H1 (cell line): ENCODE results near the gene TFCP2L1. TPM values are rescaled to one million over a fixed set of nuclear protein-coding genes. Genes with fewer than 3 reads are reported as not detected.

Experiments used
- CTCF ChIA-PET: fragments of 300-600 bp; sonication (Branson Sonifier 250); formaldehyde crosslinking; loops from one replicate; lab custom pipeline; 2021; ENCODE audit not compliant: partially characterized antibody; lab: Charles Lee
- POLR2A ChIA-PET: fragments of 300-600 bp; sonication (Branson Sonifier 250); formaldehyde crosslinking; loops from one replicate; lab custom pipeline; 2021; ENCODE audit warnings: inconsistent platforms; ENCODE audit not compliant: partially characterized antibody; lab: Charles Lee
- DNase-seq, 2 experiments: peaks; one replicate each; pipeline versions ENCODE4 v3.0.0 to v3.0.0-alpha.2; 2010 to 2022; ENCODE audit warnings: low spot score in 2 of 2, low read depth in 1 of 2, mixed read lengths in 1 of 2
- FAIRE-seq: peaks from 2 replicates; lab custom pipeline; 2011; peaks lifted over from hg19 to GRCh38; lab: Jason Lieb, UNC
- H2AFZ ChIP-seq: 2 replicates; pipeline ENCODE4 v1.8.1; 2012; ENCODE audit warnings: low read length, inconsistent platforms
- H2AK5ac ChIP-seq: 2 replicates; pipeline ENCODE4 v1.6.1; 2013; ENCODE audit warnings: low read depth, low read length
- H2BK120ac ChIP-seq: replicated peaks from 2 replicates; pipeline ENCODE3; 2013; ENCODE audit warnings: low read depth, low read length, inconsistent platforms
- H2BK12ac ChIP-seq: 2 replicates; pipeline ENCODE4 v1.6.1; 2013; ENCODE audit warnings: low read depth, low read length
- H2BK15ac ChIP-seq: 2 replicates; pipeline ENCODE4 v1.6.1; 2013; ENCODE audit warnings: low read length
- H2BK20ac ChIP-seq: 2 replicates; pipeline ENCODE4 v1.6.1; 2013; ENCODE audit warnings: low read length
- H2BK5ac ChIP-seq: 2 replicates; pipeline ENCODE4 v1.6.1; 2013; ENCODE audit warnings: low read depth, low read length
- H3K14ac ChIP-seq: 2 replicates; pipeline ENCODE4 v1.6.1; 2013; ENCODE audit warnings: inconsistent platforms; ENCODE audit not compliant: insufficient read length
- H3K18ac ChIP-seq: 2 replicates; pipeline ENCODE4 v1.6.1; 2013; ENCODE audit warnings: low read length; ENCODE audit errors: extremely low read depth
- H3K23ac ChIP-seq: 2 replicates; pipeline ENCODE4 v1.6.1; 2013; ENCODE audit warnings: inconsistent platforms; ENCODE audit not compliant: insufficient read length
- H3K23me2 ChIP-seq: 2 replicates; pipeline ENCODE4 v1.6.1; 2013; ENCODE audit warnings: low read depth, low read length
- H3K27ac ChIP-seq: 2 replicates; pipeline ENCODE4 v1.6.1; 2011; ENCODE audit warnings: low read depth, low read length, inconsistent platforms
- H3K27me3 ChIP-seq, 4 experiments: replicated peaks in 1 of 4; 1 replicate in 1 of 4; 2 replicates in 3 of 4; pipeline versions ENCODE4 v1.6.1 to v1.8.1; 2011 to 2013; ENCODE audit warnings: low read length in 3 of 4, mild to moderate bottlenecking in 3 of 4, inconsistent platforms in 2 of 4, mixed read lengths in 2 of 4, moderate library complexity in 1 of 4; ENCODE audit not compliant: control insufficient read depth in 3 of 4, insufficient read depth in 3 of 4; ENCODE audit errors: extremely low read depth in 1 of 4
- H3K36me3 ChIP-seq, 4 experiments: 2 replicates each; pipeline versions ENCODE4 v1.6.1 to v1.8.1; 2011 to 2013; ENCODE audit warnings: mild to moderate bottlenecking in 4 of 4, low read length in 3 of 4, moderate library complexity in 2 of 4, control low read depth in 1 of 4, inconsistent platforms in 1 of 4; ENCODE audit not compliant: insufficient read depth in 4 of 4, control insufficient read depth in 2 of 4
- H3K4ac ChIP-seq: replicated peaks from 2 replicates; pipeline ENCODE3; 2013; ENCODE audit warnings: low read length, low read depth, mixed read lengths, inconsistent platforms; ENCODE audit not compliant: insufficient read length
- H3K4me1 ChIP-seq, 4 experiments: replicated peaks in 1 of 4; 1 replicate in 1 of 4; 2 replicates in 3 of 4; pipeline versions ENCODE4 v1.6.1 to v1.8.1; 2011 to 2013; ENCODE audit warnings: low read length in 3 of 4, inconsistent platforms in 2 of 4, mixed read lengths in 1 of 4; ENCODE audit not compliant: insufficient read depth in 4 of 4, control insufficient read depth in 3 of 4
- H3K4me2 ChIP-seq, 2 experiments: 2 replicates each; pipeline versions ENCODE4 v1.6.1 to v1.8.1; 2011 to 2013; ENCODE audit warnings: low read depth in 2 of 2, low read length in 2 of 2, control low read depth in 1 of 2, inconsistent platforms in 1 of 2, mild to moderate bottlenecking in 1 of 2; ENCODE audit not compliant: insufficient read depth in 1 of 2
- H3K4me3 ChIP-seq, 4 experiments: fragments of 200-600, 300-600 bp in 1 of 4; sonication (generic), shearing (Covaris generic), sonication (Bioruptor Twin) in 1 of 4; 2 replicates each; pipeline versions ENCODE4 v1.5.1 to v1.8.1; 2011 to 2016; ENCODE audit warnings: low read length in 4 of 4, low read depth in 3 of 4, control low read depth in 2 of 4, inconsistent platforms in 2 of 4, mild to moderate bottlenecking in 2 of 4, mixed read lengths in 1 of 4, moderate library complexity in 1 of 4; ENCODE audit not compliant: insufficient read depth in 2 of 4; ENCODE audit errors: extremely low read depth in 1 of 4
- H3K56ac ChIP-seq: replicated peaks from 2 replicates; pipeline ENCODE3; 2013; ENCODE audit warnings: low read depth, mild to moderate bottlenecking, mixed read lengths, low read length, inconsistent platforms; ENCODE audit not compliant: insufficient read length
- H3K79me1 ChIP-seq: 2 replicates; pipeline ENCODE4 v1.6.1; 2013; ENCODE audit warnings: low read depth, low read length, control low read depth
- H3K79me2 ChIP-seq, 2 experiments: 2 replicates each; pipeline versions ENCODE4 v1.6.1 to v1.8.1; 2012 to 2013; ENCODE audit warnings: low read length in 2 of 2, mild to moderate bottlenecking in 2 of 2, inconsistent platforms in 1 of 2; ENCODE audit not compliant: insufficient read depth in 2 of 2, control insufficient read depth in 1 of 2
- H3K9ac ChIP-seq, 4 experiments: replicated peaks in 1 of 4; 1 replicate in 1 of 4; 2 replicates in 3 of 4; pipeline versions ENCODE4 v1.6.1 to v1.8.1; 2011 to 2013; ENCODE audit warnings: low read depth in 3 of 4, low read length in 3 of 4, control low read depth in 2 of 4, mild to moderate bottlenecking in 2 of 4, moderate library complexity in 2 of 4, inconsistent platforms in 1 of 4; ENCODE audit errors: extremely low read depth in 1 of 4
- H3K9me3 ChIP-seq, 2 experiments: 2 replicates each; pipeline versions ENCODE4 v1.6.1 to v1.8.1; 2012 to 2013; ENCODE audit warnings: mild to moderate bottlenecking in 2 of 2, moderate library complexity in 2 of 2, control low read depth in 1 of 2, inconsistent platforms in 1 of 2, low read depth in 1 of 2, low read length in 1 of 2, mixed read lengths in 1 of 2; ENCODE audit not compliant: insufficient read depth in 2 of 2
- H4K20me1 ChIP-seq, 2 experiments: replicated peaks in 1 of 2; 2 replicates each; pipeline versions ENCODE3 to v1.8.1; 2011 to 2013; ENCODE audit warnings: inconsistent platforms in 2 of 2, low read length in 2 of 2, mild to moderate bottlenecking in 1 of 2; ENCODE audit not compliant: insufficient read depth in 2 of 2, control insufficient read depth in 1 of 2
- H4K5ac ChIP-seq: 2 replicates; pipeline ENCODE4 v1.6.1; 2013; ENCODE audit warnings: low read length, low read depth, mixed read lengths, inconsistent platforms; ENCODE audit not compliant: insufficient read length
- H4K8ac ChIP-seq: 2 replicates; pipeline ENCODE4 v1.8.0; 2013; ENCODE audit warnings: mild to moderate bottlenecking, moderate library complexity, low read length, inconsistent platforms; ENCODE audit not compliant: insufficient read depth; ENCODE audit errors: extremely low read depth
- H4K91ac ChIP-seq: replicated peaks from 2 replicates; pipeline ENCODE3; 2013; ENCODE audit warnings: low read length, mixed read lengths, inconsistent platforms; ENCODE audit not compliant: insufficient read length
- CREB1 ChIP-seq: IDR thresholded peaks from 2 replicates; pipeline ENCODE4 v1.6.1; 2012; ENCODE audit warnings: inconsistent platforms
- FOSL1 ChIP-seq: IDR thresholded peaks from 2 replicates; pipeline ENCODE4 v1.6.1; 2011; ENCODE audit warnings: mild to moderate bottlenecking, low read depth, low read length, moderate library complexity; ENCODE audit not compliant: insufficient read depth
- HDAC6 ChIP-seq: IDR thresholded peaks from one replicate; pipeline ENCODE4 v1.7.1; 2012; ENCODE audit warnings: low read depth, mild to moderate bottlenecking, inconsistent platforms, low read length, moderate library complexity
- PHF8 ChIP-seq: fragments of 200-600 bp; sonication (generic); conservative IDR thresholded peaks from 2 replicates; pipeline ENCODE4 v1.7.1; 2012; ENCODE audit warnings: low read depth, mild to moderate bottlenecking, inconsistent platforms, low read length, moderate library complexity
- POLR2AphosphoS5 ChIP-seq: IDR thresholded peaks from 2 replicates; pipeline ENCODE4 v1.6.1; 2011; ENCODE audit warnings: low read depth, low read length
- RXRA ChIP-seq: IDR thresholded peaks from 2 replicates; pipeline ENCODE4 v1.6.1; 2011; ENCODE audit warnings: low read depth, mild to moderate bottlenecking, low read length, moderate library complexity; ENCODE audit not compliant: insufficient read depth
- SP2 ChIP-seq: IDR thresholded peaks from 2 replicates; pipeline ENCODE4 v1.6.1; 2012; ENCODE audit warnings: mild to moderate bottlenecking, low read length, inconsistent platforms
- WGBS, 2 experiments: shearing (Covaris generic) in 1 of 2; methylation state at CpG; one replicate each; pipeline versions ENCODE4 v1.1.6 to v1.1.7; 2013 to 2015; ENCODE audit warnings: low lambda C conversion rate in 2 of 2, mixed read lengths in 2 of 2, inconsistent platforms in 1 of 2, low coverage in 1 of 2, missing lambda C conversion rate in 1 of 2; ENCODE audit not compliant: insufficient replicate concordance in 2 of 2, insufficient coverage in 1 of 2, insufficient read length in 1 of 2; ENCODE audit errors: extremely low coverage in 1 of 2, missing lambda C conversion rate in 1 of 2; 5-methylcytosine and 5-hydroxymethylcytosine counted together
- polyA plus RNA-seq, 7 experiments: library from polyadenylated mRNA; depleted of rRNA in 3 of 7; stranded (reverse) in 5 of 7; unstranded in 2 of 7; fragments of >200 nt in 5 of 7; fragments of 200-250 nt in 2 of 7; gene quantifications; 1 replicate in 5 of 7; 2 replicates in 1 of 7; 4 replicates in 1 of 7; pipeline versions ENCODE4 v1.2.1 to v1.2.3, GENCODE V29; 2011 to 2013; ENCODE audit warnings: missing spikeins in 2 of 7, mixed read lengths in 2 of 7
- total RNA-seq: library from RNA; stranded (reverse); fragmentation: NEBNext Ultra II Directional; extraction: Animal tissue kit (Norgen Biotek cat#: 25700); gene quantifications from 2 replicates; pipeline ENCODE4 v1.2.1, GENCODE V29; 2021

Gene TFCP2L1
- total and polyA plus RNA-seq, 2 of the 8 experiments (the other 6 are each of a cell fraction or from before 2014, with no cell fraction given): 1.5 to 3.8 TPM

GRCh38 chr2:121266543-121267106 lies 18.4 kb downstream of the TFCP2L1 start:
- Histone ChIP-seq H3K23ac (no peak overlapping the region), H3K36me3 (no peaks in the 10 kb centered on the region), H3K4me1 (no peaks in the 10 kb centered on the region), H3K4ac (no peak overlapping the region), H3K4me2 (no peak overlapping the region), H4K8ac (no peak overlapping the region), H3K27me3 (no peaks in the 10 kb centered on the region), H3K9ac (no peak overlapping the region), H2BK5ac (no peak overlapping the region), H3K14ac (no peak overlapping the region), H3K4me3 (no peak overlapping the region), H2BK20ac (no peak overlapping the region), H3K18ac (no peak overlapping the region), H4K91ac (no peak overlapping the region), H2BK120ac (no peak overlapping the region), H3K27ac (no peak overlapping the region), H3K56ac (no peak overlapping the region), H3K9me3 (no peaks in the 10 kb centered on the region), H3K79me1 (no peaks in the 10 kb centered on the region), H3K79me2 (no peaks in the 10 kb centered on the region), H2AK5ac (no peak overlapping the region), H4K20me1 (no peaks in the 10 kb centered on the region), H2BK15ac (no peak overlapping the region), H2AFZ (no peak overlapping the region), H2BK12ac (no peak overlapping the region), H4K5ac (no peak overlapping the region), H3K23me2 (no peaks in the 10 kb centered on the region)
- TF ChIP-seq HDAC6: no peak
- TF ChIP-seq FOSL1: no peak
- no peak for TF ChIP-seq RXRA
- no peak for TF ChIP-seq SP2
- no peak for TF ChIP-seq PHF8
- TF ChIP-seq CREB1: no peak
- no peak for TF ChIP-seq POLR2AphosphoS5
- no peak for DNase-seq
- ChIA-PET CTCF (interaction anchor here (0.6 to 1.2 kb wide), 3 partner anchors 15 to 158 kb away, joined by 3 read pairs; no protein-coding TSS in a partner anchor), POLR2A (no interaction called here)
- FAIRE-seq: no peak
- 87% methylated on average over 6 of the region's 6 CpGs; no CpG with 5 or more reads in 1 of the 2 experiments for WGBS, 2 experiments
